GM12891 (cell line): ENCODE data around the gene EFHD1.

Source experiments
- POLR2A ChIP-seq: IDR thresholded peaks from 2 replicates; pipeline ENCODE4 v1.6.1; 2011; ENCODE audit warnings: low read depth, low read length, control low read depth
- POLR2AphosphoS5 ChIP-seq: IDR thresholded peaks from 2 replicates; pipeline ENCODE4 v1.6.1; 2011; ENCODE audit warnings: low read depth, low read length, control low read depth
- POU2F2 ChIP-seq: IDR thresholded peaks from 2 replicates; pipeline ENCODE4 v1.6.1; 2011; ENCODE audit warnings: low read depth, mild to moderate bottlenecking, control low read depth, low read length, moderate library complexity
- TAF1 ChIP-seq: IDR thresholded peaks from 2 replicates; pipeline ENCODE4 v1.6.1; 2011; ENCODE audit warnings: low read depth, low read length, control low read depth

- no peak for TF ChIP-seq POLR2AphosphoS5
- no peak for TF ChIP-seq TAF1
- TF ChIP-seq POLR2A = no peak
- no peak for TF ChIP-seq POU2F2
These were observed 39.2 kb downstream of the EFHD1 start for GRCh38 chr2:232672588-232672987.
